A673 (cell line): ENCODE data around the gene SH2D4B. TPM values are rescaled to one million over a fixed set of nuclear protein-coding genes. Genes with fewer than 3 reads are reported as not detected.

ENCODE experiments used
- BruUV-seq: library from RNA; stranded (reverse); fragments of 400-500 nt; replicated peaks from 2 replicates; lab custom pipeline; 2021; lab: Mats Ljungman, UMichigan
- CTCF ChIA-PET: fragments of 300-600 bp; sonication (Branson Sonifier 250); formaldehyde crosslinking; loops from one replicate; lab custom pipeline; 2022; ENCODE audit warnings: antibody characterized with exemption; lab: Charles Lee
- POLR2A ChIA-PET: fragments of 300-600 bp; sonication (Branson Sonifier 250); formaldehyde crosslinking; loops from one replicate; lab custom pipeline; 2022; ENCODE audit warnings: antibody characterized with exemption; ENCODE audit not compliant: low non-redundant PET; lab: Charles Lee
- DNase-seq: peaks from one replicate; pipeline ENCODE4 v3.0.0-alpha.2; 2015; ENCODE audit warnings: low spot score
- H3K27ac ChIP-seq: fragments of 200-600 bp; sonication (generic); 2 replicates; pipeline ENCODE4 v1.5.1; 2016; ENCODE audit warnings: mixed run types, low read depth, mild to moderate bottlenecking, mixed read lengths, antibody characterized with exemption, low read length; ENCODE audit not compliant: poor library complexity, severe bottlenecking
- H3K27me3 ChIP-seq: fragments of 200-600 bp; sonication (generic); replicated peaks from 2 replicates; pipeline ENCODE4 v1.6.1; 2017; ENCODE audit warnings: mixed run types, low read depth, mild to moderate bottlenecking, mixed read lengths, antibody characterized with exemption, low read length; ENCODE audit not compliant: insufficient read depth, poor library complexity
- H3K36me3 ChIP-seq: fragments of 200-600 bp; sonication (generic); 2 replicates; pipeline ENCODE4 v1.6.1; 2016; ENCODE audit warnings: mixed run types, mild to moderate bottlenecking, mixed read lengths, antibody characterized with exemption, low read length; ENCODE audit not compliant: insufficient read depth, poor library complexity, severe bottlenecking
- H3K4me1 ChIP-seq: fragments of 200-600 bp; sonication (generic); 2 replicates; pipeline ENCODE4 v1.6.1; 2017; ENCODE audit warnings: mixed run types, mild to moderate bottlenecking, mixed read lengths, antibody characterized with exemption, low read length; ENCODE audit not compliant: insufficient read depth, poor library complexity, severe bottlenecking
- H3K4me3 ChIP-seq: fragments of 200-600 bp; sonication (generic); 2 replicates; pipeline ENCODE4 v1.5.1; 2016; ENCODE audit warnings: low read depth, mixed run types, mild to moderate bottlenecking, mixed read lengths, low read length; ENCODE audit not compliant: poor library complexity, severe bottlenecking
- H3K9me3 ChIP-seq: fragments of 200-600 bp; sonication (generic); 2 replicates; pipeline ENCODE4 v1.6.1; 2016; ENCODE audit warnings: mixed run types, low read depth, mild to moderate bottlenecking, mixed read lengths, antibody characterized with exemption, low read length; ENCODE audit not compliant: poor library complexity, severe bottlenecking
- CTCF ChIP-seq: fragments of 300-800, 200-600 bp; sonication (generic); conservative IDR thresholded peaks from 2 replicates; pipeline ENCODE4 v1.5.1; 2017; ENCODE audit warnings: low read depth, mild to moderate bottlenecking, antibody characterized with exemption, low read length, moderate library complexity, mixed read lengths
- EZH2 ChIP-seq: fragments of 200-600 bp; sonication (generic); IDR thresholded peaks from 2 replicates; pipeline ENCODE4 v1.6.1; 2017; ENCODE audit warnings: borderline replicate concordance, low read depth, mild to moderate bottlenecking, mixed read lengths, antibody characterized with exemption, low read length; ENCODE audit not compliant: poor library complexity, severe bottlenecking
- intact Hi-C: fragments of 100-400 bp; cut with micrococcal nuclease; formaldehyde crosslinking; loops from one replicate; pipeline ENCODE4 v1.10.0; 2022; ENCODE audit not compliant: unreplicated experiment
- total RNA-seq: library from RNA; stranded (reverse); gene quantifications from 2 replicates; pipeline ENCODE4 v1.2.3, GENCODE V29; 2021

Gene SH2D4B
- total RNA-seq, 1 experiment from 2014 or later: 0.19 TPM

DNA sequence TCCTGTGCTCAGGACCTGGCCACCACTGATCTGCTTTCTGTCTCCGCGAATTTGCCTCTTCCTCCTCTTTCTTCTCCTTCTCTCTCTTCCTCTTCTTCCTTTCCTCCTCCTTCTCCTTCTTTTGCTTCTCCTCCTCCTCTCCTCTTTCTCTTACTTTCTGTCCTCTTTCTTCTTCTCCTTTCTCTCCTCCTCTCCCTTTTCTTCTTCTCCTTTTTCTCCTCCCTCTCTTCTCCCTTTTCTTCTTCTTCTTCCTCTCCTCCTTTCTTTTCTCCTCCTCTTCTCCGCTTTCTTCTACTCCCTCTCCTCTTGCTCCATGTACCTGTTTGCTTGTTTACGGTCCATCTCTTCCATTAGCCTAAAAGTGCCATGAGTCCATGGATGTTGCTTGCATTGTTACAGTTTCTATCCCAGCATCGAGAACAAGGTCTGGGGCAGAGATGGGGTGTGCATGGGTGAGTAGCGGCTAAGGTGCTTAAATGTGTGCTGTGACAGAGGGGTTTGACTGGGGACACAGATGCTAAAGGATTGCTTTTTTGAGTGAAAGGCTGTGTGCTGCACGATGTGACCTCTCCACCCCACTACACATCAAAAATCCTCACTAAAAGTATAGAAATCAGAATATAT, 7.7 kb downstream of the SH2D4B start:
- Histone ChIP-seq H3K36me3 (no peaks in the 10 kb centered on the region), H3K4me1 (no peaks in the 10 kb centered on the region), H3K4me3 (no peak overlapping the region), H3K27ac (no peak overlapping the region), H3K9me3 (no peaks in the 10 kb centered on the region), H3K27me3 (no peaks in the 10 kb centered on the region)
- ChIA-PET CTCF (interaction anchor here (1.1 kb wide), 1 partner anchor 101 kb away, joined by 3 read pairs; no protein-coding TSS in a partner anchor), POLR2A (no interaction called here)
- DNase-seq: no peak
- TF ChIP-seq CTCF: no peak
- TF ChIP-seq EZH2: no peak
- BruUV-seq: no TSS peak
- intact Hi-C loops: no loop called here

- H3K4me3 ChIP-seq: no peak overlapping the region
These were observed 14.5 kb downstream of the SH2D4B start for GRCh38 chr10:80552151-80552646.

GRCh38 chr10:80553436-80553835, 15.7 kb downstream of the SH2D4B start:
- no peak for DNase-seq
- ChIA-PET POLR2A (no interaction called here), CTCF (interaction anchor here (0.7 kb wide), 1 partner anchor 11 kb away, joined by 5 read pairs; no protein-coding TSS in a partner anchor)
- TF ChIP-seq EZH2: no peak
- 0 out of 2 replicates have a peak, but pooled peaks have one; percentile 11 for TF ChIP-seq CTCF
- no TSS peak for BruUV-seq
- Histone ChIP-seq H3K4me1 (no peaks in the 10 kb centered on the region), H3K27ac (no peak overlapping the region), H3K4me3 (no peak overlapping the region), H3K36me3 (no peaks in the 10 kb centered on the region), H3K9me3 (no peaks in the 10 kb centered on the region), H3K27me3 (peaks cover 19% of the 10 kb centered on the region)
- intact Hi-C loops: no loop called here

More at GRCh38 chr10:80552151-80552646, 14.5 kb downstream of the SH2D4B start:
- intact Hi-C loops: no loop called here
- DNase-seq: no peak
- no peak overlapping the region for H3K27ac ChIP-seq
- no peaks in the 10 kb centered on the region for H3K4me1 ChIP-seq
- ChIA-PET POLR2A (no interaction called here), CTCF (no interaction called here)
- TF ChIP-seq EZH2: no peak
- TF ChIP-seq CTCF: no peak
- H3K36me3 ChIP-seq: no peaks in the 10 kb centered on the region
- H3K27me3 ChIP-seq: peaks cover 6% of the 10 kb centered on the region
- BruUV-seq: no TSS peak
- no peaks in the 10 kb centered on the region for H3K9me3 ChIP-seq
